Right atrium auricular region (tissue), 2 donors: ENCODE measurements around the gene LSMEM2. TPM values are rescaled to one million over a fixed set of nuclear protein-coding genes. Genes with fewer than 3 reads are reported as not detected.

Experiments used
- DNase-seq: peaks from one replicate; pipeline ENCODE4 v3.0.0-alpha.2; 2019; ENCODE audit warnings: low spot score
- H3K27ac ChIP-seq, 2 donors: fragments of 200-600 bp; sonication (generic); 1 replicate in 1 of 2; 2 replicates in 1 of 2; pipeline ENCODE4 v1.5.1; 2016 to 2019
- H3K27me3 ChIP-seq, 2 donors: fragments of 200-600 bp; sonication (generic); one replicate each; pipeline versions ENCODE4 v1.5.1 to v1.6.0; 2017 to 2019
- H3K36me3 ChIP-seq: fragments of 200-600 bp; sonication (generic); one replicate; pipeline ENCODE4 v1.5.1; 2016
- H3K4me1 ChIP-seq, 2 donors: fragments of 200-600 bp; sonication (generic); one replicate each; pipeline versions ENCODE4 v1.5.1 to v1.6.0; 2017 to 2019
- H3K4me3 ChIP-seq, 2 donors: fragments of 200-600 bp; sonication (generic); 1 replicate in 1 of 2; 2 replicates in 1 of 2; pipeline ENCODE4 v1.5.1; 2017 to 2019; ENCODE audit warnings: mild to moderate bottlenecking in 1 of 2, moderate library complexity in 1 of 2
- H3K9me3 ChIP-seq, 2 donors: fragments of 200-600 bp; sonication (generic); one replicate each; pipeline ENCODE4 v1.5.1; 2019
- CTCF ChIP-seq, 2 donors: fragments of 200-600 bp; sonication (generic); IDR thresholded peaks; one replicate each; pipeline ENCODE4 v1.5.1; 2019; ENCODE audit warnings: antibody characterized with exemption in 2 of 2
- total RNA-seq, 2 donors: library from RNA; depleted of rRNA; stranded (reverse); fragments of >200 nt; gene quantifications; one replicate each; pipeline ENCODE4 v1.1.0, GENCODE V29; 2016

The LSMEM2 gene
- total RNA-seq, 2 donors from 2014 or later, result 9.0 to 10.6 TPM

- Histone ChIP-seq H3K9me3 (no peaks in the 10 kb centered on the region), H3K4me3 (no peak overlapping the region), H3K36me3 (no peaks in the 10 kb centered on the region), H3K4me1 (peaks cover 0 to 76% of the 10 kb centered on the region in 2 donors), H3K27ac (peak overlapping the region; percentile 92 to 97), H3K27me3 (no peaks in the 10 kb centered on the region)
- peak; percentile 90 for DNase-seq
- no peak for TF ChIP-seq CTCF (IDR thresholded peaks at IDR 0.05)
Observed at GRCh38 chr3:50264383-50264963, 14.4 kb upstream of the LSMEM2 start.

DNA sequence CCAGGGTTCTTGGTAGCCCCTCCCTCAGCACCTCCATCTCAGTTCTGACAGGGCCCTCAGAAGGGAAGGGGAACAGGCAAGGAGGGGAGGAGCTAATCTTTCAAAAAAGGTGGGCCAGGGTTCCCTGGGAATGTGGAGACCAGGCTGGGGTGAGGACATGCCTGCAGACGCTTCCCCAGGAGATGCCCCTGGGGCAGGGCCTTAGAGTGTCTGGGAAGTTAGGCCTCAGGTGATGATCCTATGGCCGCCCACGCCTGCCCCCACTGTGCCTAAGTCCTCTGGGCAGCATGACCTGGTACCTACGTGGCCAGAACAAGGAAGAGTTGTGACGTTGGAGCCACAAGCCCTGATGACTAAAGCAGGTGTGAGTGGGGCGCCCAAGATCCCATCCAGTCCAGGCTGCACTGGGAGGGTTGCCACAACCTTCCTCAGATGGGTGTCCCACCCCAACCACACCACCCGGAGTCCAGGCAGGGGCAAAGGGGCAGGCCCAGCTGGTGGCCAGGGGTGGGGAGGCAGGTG, 13.9 kb upstream of the LSMEM2 start:
- peak overlapping the region; percentile 92 to 97 for H3K27ac ChIP-seq
- H3K27me3 ChIP-seq, result no peaks in the 10 kb centered on the region
- no peak overlapping the region for H3K4me3 ChIP-seq
- H3K36me3 ChIP-seq, result no peaks in the 10 kb centered on the region
- no peaks in the 10 kb centered on the region for H3K9me3 ChIP-seq
- peaks cover 0 to 77% of the 10 kb centered on the region in 2 donors for H3K4me1 ChIP-seq
- no peak for DNase-seq
- no peak for TF ChIP-seq CTCF (IDR thresholded peaks at IDR 0.05)

- Histone ChIP-seq H3K27me3 (no peaks in the 10 kb centered on the region), H3K4me3 (no peak overlapping the region), H3K4me1 (peaks cover 0 to 79% of the 10 kb centered on the region in 2 donors), H3K9me3 (no peaks in the 10 kb centered on the region), H3K36me3 (no peaks in the 10 kb centered on the region), H3K27ac (peak overlapping the region; percentile 92 to 97)
- DNase-seq, result no peak
- no peak for TF ChIP-seq CTCF (IDR thresholded peaks at IDR 0.05)
Observed at GRCh38 chr3:50265571-50265970, 13.3 kb upstream of the LSMEM2 start.

DNA sequence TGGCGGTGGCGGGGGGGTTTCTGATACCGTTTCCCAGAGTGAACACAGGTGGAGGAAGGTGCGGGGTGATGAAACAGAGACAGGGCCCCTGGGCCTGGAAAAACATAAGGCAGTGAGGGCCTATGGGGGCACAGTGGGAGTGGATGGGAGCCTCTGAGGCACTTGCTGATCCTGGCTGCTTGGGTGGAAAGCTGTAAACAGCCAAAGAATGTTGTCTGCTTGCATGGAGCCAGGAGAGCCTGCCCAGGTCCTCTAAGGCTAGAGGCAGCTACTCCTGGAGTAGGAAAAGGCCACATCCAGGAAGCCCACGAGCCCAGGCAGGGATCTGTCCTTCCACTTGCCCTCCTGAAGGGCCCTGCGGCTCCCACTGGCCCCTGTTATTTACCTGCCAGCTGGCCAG, 12.9 kb upstream of the LSMEM2 start:
- peaks cover 0 to 77% of the 10 kb centered on the region in 2 donors for H3K4me1 ChIP-seq
- no peaks in the 10 kb centered on the region for H3K27me3 ChIP-seq
- H3K9me3 ChIP-seq, result no peaks in the 10 kb centered on the region
- DNase-seq, result no peak
- H3K36me3 ChIP-seq, result no peaks in the 10 kb centered on the region
- peak overlapping the region in 1 of 2 donors; percentile 54 for H3K4me3 ChIP-seq
- no peak for TF ChIP-seq CTCF (IDR thresholded peaks at IDR 0.05)
- peak overlapping the region; percentile 92 to 97 for H3K27ac ChIP-seq

GRCh38 chr3:50266836-50267235, 12.1 kb upstream of the LSMEM2 start:
- no peak for DNase-seq
- Histone ChIP-seq H3K27me3 (no peaks in the 10 kb centered on the region), H3K36me3 (no peaks in the 10 kb centered on the region), H3K9me3 (no peaks in the 10 kb centered on the region), H3K4me3 (peak overlapping the region; percentile 54 to 60), H3K4me1 (peaks cover 0 to 71% of the 10 kb centered on the region in 2 donors), H3K27ac (peak overlapping the region; percentile 92 to 97)
- TF ChIP-seq CTCF (IDR thresholded peaks at IDR 0.05), result no peak
